ENCODE measurements around the gene OR1J1.

Gene OR1J1

GRCh38 chr9:122477826-122478225 is at the start of gene OR1J1:
OR1J1 (minus strand) TSS chr9:122477926; CDS start chr9:122477926, 0 bp downstream.
- DNase-seq, result no peak

- no peak for DNase-seq
Observed at GRCh38 chr9:122527193-122527592, 49.5 kb upstream of the OR1J1 start, which contains the start of gene OR1N1. OR1N1 (minus strand) TSS chr9:122527293; CDS start chr9:122527293, 0 bp downstream.

GRCh38 chr9:122526602-122527001 is 48.9 kb upstream of the OR1J1 start:
- DNase-seq, result no peak

GRCh38 chr9:122519376-122519775 is 41.6 kb upstream of the OR1J1 start:
- DNase-seq, result no peak

- DNase-seq, result no peak
Observed at GRCh38 chr9:122518841-122519240, 41.1 kb upstream of the OR1J1 start, which contains the start of gene OR1J4. OR1J4 (plus strand) TSS chr9:122519141; CDS start chr9:122519141, 0 bp downstream.

GRCh38 chr9:122518226-122518625 is 40.5 kb upstream of the OR1J1 start:
- DNase-seq, result no peak

GRCh38 chr9:122510502-122510901 is 32.8 kb upstream of the OR1J1 start, which contains the start of gene OR1J2:
OR1J2 (plus strand) TSS chr9:122510802; CDS start chr9:122510802, 0 bp downstream.
- DNase-seq, result no peak

- no peak for DNase-seq
Observed at GRCh38 chr9:122506964-122507363, 29.2 kb upstream of the OR1J1 start.

- no peak for DNase-seq
Observed at GRCh38 chr9:122498883-122499288, 21.2 kb upstream of the OR1J1 start.

GRCh38 chr9:122479062-122479461 is 1.3 kb upstream of the OR1J1 start:
- DNase-seq, result no peak

GRCh38 chr9:122477346-122477745 is 380 bp downstream of the OR1J1 start:
- no peak for DNase-seq

- DNase-seq, result no peak
Observed at GRCh38 chr9:122475717-122476116, 2.0 kb downstream of the OR1J1 start.

- DNase-seq, result no peak
Observed at GRCh38 chr9:122474561-122474960, 3.2 kb downstream of the OR1J1 start.

GRCh38 chr9:122468735-122469134 is 9.0 kb downstream of the OR1J1 start:
- no peak for DNase-seq

GRCh38 chr9:122466456-122466855 is 11.3 kb downstream of the OR1J1 start:
- DNase-seq, result no peak

GRCh38 chr9:122464633-122465567 is 12.8 kb downstream of the OR1J1 start:
- peak; percentile 62 for DNase-seq

- no peak for DNase-seq
Observed at GRCh38 chr9:122463828-122464632, 13.7 kb downstream of the OR1J1 start.

- no peak for DNase-seq
Observed at GRCh38 chr9:122457787-122458186, 19.9 kb downstream of the OR1J1 start.

- no peak for DNase-seq
Observed at GRCh38 chr9:122456123-122456522, 21.6 kb downstream of the OR1J1 start.

GRCh38 chr9:122453677-122454135 is 24.0 kb downstream of the OR1J1 start:
- no peak for DNase-seq

- DNase-seq, result no peak
Observed at GRCh38 chr9:122446819-122447484, 30.8 kb downstream of the OR1J1 start.

- no peak for DNase-seq
Observed at GRCh38 chr9:122445155-122445749, 32.5 kb downstream of the OR1J1 start.

All from NCI-H1417 treated with DMSO at 0.1 percent for 48 hours (cell line).